T1000 (cell line): ENCODE results near the gene BBS9.
"Not testable (repeated sequence)": the region's sequence is repeated elsewhere in the genome, so short reads cannot be mapped to it uniquely, and the experiment has no call there.

Source experiments
- DNase-seq: peaks from one replicate; lab custom pipeline; 2025; ENCODE audit warnings: mixed read lengths; lab: John Stamatoyannopoulos, UW

BBS9 gene

DNA sequence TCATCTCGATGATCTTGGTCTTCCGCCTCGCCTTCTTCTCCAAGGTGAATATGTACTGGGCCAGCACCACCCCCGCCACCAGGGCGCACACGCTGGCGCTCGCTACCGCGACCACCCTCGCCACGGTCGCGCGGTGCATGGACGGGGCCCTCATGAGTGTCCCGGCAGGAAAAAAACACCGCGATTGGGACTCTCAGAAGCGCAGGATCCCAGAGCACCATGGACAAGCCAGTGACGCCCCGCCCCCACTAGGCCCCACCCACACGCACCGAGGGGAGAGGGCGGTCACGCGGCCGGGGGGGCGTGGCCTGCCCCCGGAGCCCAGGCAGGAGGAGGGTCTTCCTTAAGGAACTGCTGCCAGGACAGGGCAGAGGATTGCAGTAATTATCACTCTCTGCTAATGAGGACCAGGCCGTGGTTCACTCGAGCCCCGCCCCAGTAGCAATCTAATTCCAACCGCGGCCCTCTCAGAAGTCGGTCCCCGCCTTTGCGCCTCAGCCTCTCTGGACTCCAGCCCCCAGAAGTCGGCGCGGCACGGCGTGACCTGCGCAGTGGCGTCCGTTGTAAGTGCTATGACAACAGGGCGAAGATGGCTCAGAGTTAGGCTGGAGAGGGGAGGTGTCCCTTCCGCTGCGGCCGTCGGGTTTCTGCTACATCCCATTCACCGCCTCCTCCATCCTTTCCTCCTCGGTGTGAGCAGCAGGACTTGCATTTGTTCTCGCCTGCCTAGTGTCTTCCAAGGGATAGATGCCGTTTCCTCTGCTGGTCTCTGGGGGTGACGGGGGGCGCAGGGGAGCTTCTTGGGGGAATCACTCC, at the start of gene BBS9:
TSS of gene BBS9 (plus strand) at position 575 of the 816 bp plus-strand sequence. CDS start 16,689 bp downstream, outside the sequence.
- DNase-seq, result peak; percentile 88

GRCh38 chr7:33079763-33080690, 49.3 kb upstream of the BBS9 start:
- DNase-seq, result no peak

DNA sequence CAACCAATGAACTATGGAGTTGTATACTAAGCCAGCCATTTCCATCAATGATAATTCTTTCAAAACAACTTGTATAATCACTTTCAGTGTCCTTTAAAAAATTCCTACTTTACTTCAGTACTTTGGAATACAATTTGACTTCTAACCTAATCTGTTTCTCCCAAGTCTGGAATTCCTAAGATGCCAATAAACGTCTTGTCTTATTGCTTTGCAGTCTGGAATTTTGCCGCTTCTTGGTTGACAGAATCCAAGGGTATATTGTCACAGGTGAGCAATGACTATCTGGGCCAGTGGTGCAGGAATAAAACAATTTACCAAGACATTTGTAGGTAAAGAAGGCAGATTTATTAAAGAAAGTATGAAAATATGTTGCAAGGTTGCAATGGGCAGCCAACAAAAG, 42.0 kb upstream of the BBS9 start:
- DNase-seq, result no peak

- no peak for DNase-seq
Measured at GRCh38 chr7:33087858-33088257, 41.5 kb upstream of the BBS9 start.

- DNase-seq, result no peak
Measured at GRCh38 chr7:33089142-33089541, 40.2 kb upstream of the BBS9 start.

DNA sequence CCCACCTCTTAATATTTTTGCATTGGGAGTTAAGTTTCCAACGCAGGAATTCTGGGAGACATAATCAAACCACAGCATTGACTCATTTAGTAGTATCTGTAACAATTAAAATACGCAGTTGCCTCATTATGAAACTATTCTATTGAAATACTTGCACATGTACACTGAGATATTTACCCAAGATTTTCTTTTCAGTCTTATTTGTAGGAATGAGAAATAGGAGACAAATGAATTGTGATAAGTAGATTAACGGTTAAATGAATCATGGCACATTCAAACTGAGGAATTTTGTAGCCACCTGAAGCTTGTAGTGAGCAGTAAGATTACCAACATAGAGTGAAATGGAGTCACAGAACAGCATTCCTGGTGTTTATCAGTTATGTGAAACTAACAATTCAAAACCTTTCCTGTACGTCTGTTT, 38.2 kb upstream of the BBS9 start:
- no peak for DNase-seq

DNA sequence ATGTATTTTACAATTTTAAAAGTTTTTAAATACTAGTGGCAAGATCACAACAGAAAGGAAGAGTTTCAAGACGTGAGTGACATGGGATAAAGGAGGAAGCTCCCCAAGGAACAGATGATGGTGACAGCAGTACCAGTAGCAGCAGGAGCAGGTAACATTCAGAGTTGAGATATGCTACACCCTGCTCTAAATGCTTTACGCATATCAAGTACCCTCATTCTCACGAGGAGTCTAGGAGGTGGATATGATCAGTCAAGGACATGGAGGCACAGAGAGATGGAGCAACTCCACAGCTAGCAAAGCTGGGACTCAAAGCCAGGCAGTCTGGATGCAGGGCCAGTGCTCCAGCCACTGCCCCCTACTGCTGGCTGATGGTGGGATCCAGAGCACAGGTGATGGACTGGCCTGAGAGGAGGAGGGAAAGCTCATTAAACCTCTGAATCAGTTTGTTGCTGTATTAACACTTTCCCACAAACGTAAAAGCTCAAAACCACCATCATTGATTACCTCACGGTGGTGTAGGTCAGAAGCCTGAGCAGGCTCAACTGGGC, 37.6 kb upstream of the BBS9 start:
- no peak for DNase-seq

GRCh38 chr7:33093266-33093665, 36.1 kb upstream of the BBS9 start:
- DNase-seq, result no peak

- not testable (repeated sequence) for DNase-seq
Measured at GRCh38 chr7:33094745-33095275, 34.6 kb upstream of the BBS9 start.

DNA sequence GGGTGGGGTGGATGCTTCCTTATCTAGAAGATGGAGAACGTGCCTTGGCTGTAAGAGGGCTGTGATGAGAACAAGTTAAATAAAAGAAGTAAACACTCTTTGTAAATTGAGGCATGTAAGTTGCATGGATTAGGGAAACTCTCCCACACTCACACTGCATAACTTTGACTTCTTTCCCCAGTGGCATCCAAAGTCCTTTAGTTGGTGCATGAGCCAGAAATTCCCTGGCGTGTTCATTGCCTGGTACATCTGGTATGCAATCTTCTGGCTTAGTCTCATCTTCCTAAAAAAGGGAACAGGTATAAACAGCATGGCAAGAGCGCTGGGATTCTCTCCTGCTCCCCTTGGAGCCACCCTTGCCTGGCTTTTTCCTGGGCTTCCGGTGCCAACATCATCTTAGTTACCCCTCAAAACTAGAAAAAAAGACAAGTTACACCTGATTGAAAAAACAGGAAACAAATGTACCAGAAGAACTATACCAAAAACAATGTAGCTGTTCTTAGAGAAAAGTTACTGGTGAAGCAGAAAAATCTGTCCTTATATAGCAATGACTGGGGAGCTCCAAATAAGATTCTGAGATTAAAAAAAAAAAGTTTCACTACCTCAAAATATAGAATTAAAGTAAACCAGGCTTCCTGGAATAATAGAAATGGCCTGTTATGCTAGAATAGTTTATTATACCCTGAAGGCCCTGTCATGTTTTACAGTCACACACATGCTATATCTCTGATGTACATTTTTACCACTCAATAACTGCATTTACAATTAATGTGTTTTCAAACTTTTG, 30.0 kb upstream of the BBS9 start:
- no peak for DNase-seq

DNA sequence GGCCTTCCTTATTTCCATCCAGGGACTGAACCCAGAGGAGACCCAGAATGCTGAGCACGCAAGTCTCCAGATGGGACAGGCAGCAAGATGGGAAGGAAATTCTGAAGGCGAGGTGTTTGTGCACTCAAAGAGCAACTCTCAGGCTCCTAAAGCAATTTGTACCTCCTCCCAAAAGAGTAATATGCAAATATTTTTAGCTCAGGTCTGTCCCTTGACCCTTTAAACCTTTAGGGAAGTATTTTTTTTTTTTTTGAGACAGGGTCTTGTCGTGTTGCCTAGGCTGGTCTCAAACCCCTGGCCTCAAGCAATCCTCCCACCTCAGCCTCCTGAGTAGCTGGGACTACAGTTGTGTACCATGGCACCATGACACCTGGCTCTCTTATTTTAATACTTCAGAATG, 28.6 kb upstream of the BBS9 start:
- DNase-seq, result no peak

- DNase-seq, result no peak
Measured at GRCh38 chr7:33101906-33102305, 27.5 kb upstream of the BBS9 start.

GRCh38 chr7:33107136-33108066, 22.0 kb upstream of the BBS9 start:
- DNase-seq, result no peak

- DNase-seq, result no peak
Measured at GRCh38 chr7:33108554-33109004, 20.8 kb upstream of the BBS9 start.

GRCh38 chr7:33109005-33109757, 20.2 kb upstream of the BBS9 start, which contains the start of gene RP9:
TSS of gene RP9 (minus strand) at chr7:33109404. CDS start at chr7:33109372, 32 bp downstream.
- peak; percentile 63 for DNase-seq

- no peak for DNase-seq
Measured at GRCh38 chr7:33109758-33110238, 19.6 kb upstream of the BBS9 start.

DNA sequence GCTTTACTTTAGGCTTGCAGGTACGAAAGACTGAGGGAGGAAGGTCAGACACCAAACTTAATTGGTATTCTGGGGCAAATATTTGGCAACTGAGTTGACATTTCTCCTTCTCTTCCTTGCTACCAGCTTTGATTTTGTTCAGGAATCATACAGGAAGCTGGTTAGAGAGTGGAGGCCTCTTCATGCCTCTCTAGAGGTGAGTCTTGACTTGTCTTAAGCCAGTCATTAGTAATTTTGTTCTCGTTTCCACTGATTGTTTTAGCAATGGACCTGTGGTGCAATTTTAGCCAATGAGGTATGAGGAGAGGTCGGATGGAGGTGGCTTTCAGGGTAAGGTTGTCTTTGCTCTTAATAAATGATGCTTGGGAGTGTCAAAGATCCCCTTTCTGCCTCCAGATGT, 17.8 kb upstream of the BBS9 start:
- DNase-seq, result no peak

DNA sequence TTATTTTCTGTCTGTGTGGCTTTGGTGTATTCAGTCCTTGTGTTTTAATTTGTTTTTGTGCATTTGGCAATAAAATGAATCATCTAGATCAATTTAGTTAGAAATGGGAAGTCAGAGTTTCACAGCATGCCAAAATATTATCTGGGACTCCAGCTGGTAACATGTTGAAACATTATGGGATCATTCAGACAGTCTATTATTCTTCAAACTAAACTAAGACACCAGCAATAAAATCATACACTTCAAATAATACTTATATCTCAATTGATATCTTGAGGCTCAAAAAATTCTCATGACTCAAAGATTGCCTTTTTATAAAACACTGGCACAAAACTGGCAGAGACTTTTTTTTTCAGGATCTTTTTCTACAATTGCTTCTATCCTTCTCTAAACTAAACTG, 14.4 kb upstream of the BBS9 start:
- no peak for DNase-seq

DNA sequence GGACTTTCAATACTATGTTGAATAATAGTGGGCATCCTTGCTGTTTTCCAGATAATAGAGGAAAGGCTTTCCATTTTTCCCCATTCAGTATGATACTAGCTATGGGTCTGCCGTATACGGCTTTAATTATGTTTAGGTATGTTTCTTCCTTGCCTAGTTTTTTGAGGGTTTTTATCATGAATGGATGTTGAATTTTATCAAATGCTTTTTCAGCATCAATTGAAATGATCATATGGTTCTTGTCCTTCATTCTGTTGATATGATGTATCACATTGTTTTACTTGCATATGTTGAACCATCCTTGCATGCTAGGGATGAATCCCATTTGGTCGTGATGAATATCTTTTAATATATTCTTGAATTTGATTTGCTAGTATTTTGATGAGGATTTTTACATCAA, 11.0 kb upstream of the BBS9 start:
- no peak for DNase-seq
